HepG2 (cell line): ENCODE measurements around the gene ABHD17A. TPM values are rescaled to one million over a fixed set of nuclear protein-coding genes. Genes with fewer than 3 reads are reported as not detected.

Experiments used
- CEBPZ ChIP-seq: IDR thresholded peaks from 2 replicates; pipeline ENCODE4 v1.6.1; 2012; ENCODE audit warnings: low read length, improper control_type of control experiment
- E2F1 ChIP-seq: sonication (generic); formaldehyde crosslinking; IDR thresholded peaks from 2 replicates; pipeline ENCODE4 v1.5.0; 2020; ENCODE audit warnings: missing genetic modification reagents
- FOSL2 ChIP-seq: sonication (generic); formaldehyde crosslinking; IDR thresholded peaks from 2 replicates; pipeline ENCODE4 v1.4.0; 2020; ENCODE audit warnings: missing genetic modification reagents
- GPN1 ChIP-seq: sonication (generic); formaldehyde crosslinking; IDR thresholded peaks from 2 replicates; pipeline ENCODE4 v1.5.1; 2020; ENCODE audit warnings: missing genetic modification reagents, borderline replicate concordance
- PATZ1 ChIP-seq: sonication (generic); formaldehyde crosslinking; IDR thresholded peaks from 2 replicates; pipeline ENCODE4 v1.4.0; 2020; ENCODE audit warnings: missing genetic modification reagents
- SALL1 ChIP-seq: sonication (generic); formaldehyde crosslinking; IDR thresholded peaks from 2 replicates; pipeline ENCODE4 v1.8.0; 2022; ENCODE audit warnings: mild to moderate bottlenecking, missing genetic modification reagents
- ZNF101 ChIP-seq: sonication (generic); formaldehyde crosslinking; IDR thresholded peaks from 2 replicates; pipeline ENCODE4 v1.4.0; 2020; ENCODE audit warnings: mild to moderate bottlenecking, low read depth, missing genetic modification reagents, borderline replicate concordance
- ZNF205 ChIP-seq: IDR thresholded peaks from 2 replicates; pipeline ENCODE4 v1.6.1; 2018; ENCODE audit warnings: missing biosample characterization, missing genetic modification reagents
- ZNF362 ChIP-seq: sonication (generic); formaldehyde crosslinking; IDR thresholded peaks from 2 replicates; pipeline ENCODE4 v1.4.0; 2020; ENCODE audit warnings: missing genetic modification reagents, mild to moderate bottlenecking, borderline replicate concordance
- ZNF572 ChIP-seq: sonication (generic); formaldehyde crosslinking; IDR thresholded peaks from 2 replicates; pipeline ENCODE4 v1.5.1; 2020; ENCODE audit warnings: mild to moderate bottlenecking, missing genetic modification reagents
- ZNF772 ChIP-seq: sonication (generic); formaldehyde crosslinking; IDR thresholded peaks from 2 replicates; pipeline ENCODE4 v1.5.0; 2020; ENCODE audit warnings: mild to moderate bottlenecking, missing genetic modification reagents
- polyA plus RNA-seq, 8 experiments: library from polyadenylated mRNA; depleted of rRNA in 3 of 8; stranded (reverse) in 7 of 8; unstranded in 1 of 8; fragments of >200 nt; fragmentation: Illumina TruSeq in 4 of 8; extraction: Trizol in 4 of 8; gene quantifications; 2 replicates each; pipeline versions ENCODE4 v1.2.1 to v1.2.3, GENCODE V29; 2011 to 2016; ENCODE audit warnings: low read depth in 4 of 8, missing spikeins in 1 of 8, mixed read lengths in 1 of 8; ENCODE audit not compliant: insufficient read depth in 1 of 8
- total RNA-seq, 5 experiments: library from RNA; depleted of rRNA; stranded (reverse); fragments of >200 nt; fragmentation: Illumina TruSeq; extraction: Trizol; gene quantifications; 2 replicates each; pipeline ENCODE4 v1.2.3, GENCODE V29; 2016; ENCODE audit warnings: low read depth in 1 of 5
- TF ChIP-seq, protein P1 (sequence below): IDR thresholded peaks from 2 replicates; pipeline ENCODE4 v1.4.0; 2020; ENCODE audit warnings: mild to moderate bottlenecking, missing genetic modification reagents
- TF ChIP-seq, protein P2 (sequence below): sonication (generic); IDR thresholded peaks from 2 replicates; pipeline ENCODE4 v1.6.1; 2016; ENCODE audit warnings: low read depth, borderline replicate concordance

The ABHD17A gene
- total and polyA plus RNA-seq, 2 of the 13 experiments (the other 11 are each of a cell fraction or from before 2014, with no cell fraction given) = 27.7 to 40.8 TPM

DNA sequence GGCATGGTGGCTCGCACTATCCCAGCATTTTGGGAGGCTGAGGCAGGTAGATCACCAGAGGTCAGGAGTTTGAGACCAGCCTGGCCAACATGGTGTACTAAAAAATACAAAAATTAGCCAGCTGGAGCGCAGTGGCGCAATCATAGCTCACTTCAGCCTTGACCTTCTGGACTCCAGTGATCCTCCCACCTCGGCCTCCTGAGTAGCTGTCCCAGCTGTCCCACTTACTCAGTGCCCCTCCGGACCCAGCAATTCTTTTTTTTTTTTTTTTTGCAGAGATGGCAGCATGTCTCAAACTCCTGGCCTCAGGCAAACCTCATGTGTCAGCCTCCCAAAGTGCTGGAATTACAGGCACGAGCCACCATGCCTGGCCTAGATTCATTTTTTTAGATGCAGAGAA is 17.6 kb upstream of the ABHD17A start (continued):
- TF ChIP-seq, protein P1, sequence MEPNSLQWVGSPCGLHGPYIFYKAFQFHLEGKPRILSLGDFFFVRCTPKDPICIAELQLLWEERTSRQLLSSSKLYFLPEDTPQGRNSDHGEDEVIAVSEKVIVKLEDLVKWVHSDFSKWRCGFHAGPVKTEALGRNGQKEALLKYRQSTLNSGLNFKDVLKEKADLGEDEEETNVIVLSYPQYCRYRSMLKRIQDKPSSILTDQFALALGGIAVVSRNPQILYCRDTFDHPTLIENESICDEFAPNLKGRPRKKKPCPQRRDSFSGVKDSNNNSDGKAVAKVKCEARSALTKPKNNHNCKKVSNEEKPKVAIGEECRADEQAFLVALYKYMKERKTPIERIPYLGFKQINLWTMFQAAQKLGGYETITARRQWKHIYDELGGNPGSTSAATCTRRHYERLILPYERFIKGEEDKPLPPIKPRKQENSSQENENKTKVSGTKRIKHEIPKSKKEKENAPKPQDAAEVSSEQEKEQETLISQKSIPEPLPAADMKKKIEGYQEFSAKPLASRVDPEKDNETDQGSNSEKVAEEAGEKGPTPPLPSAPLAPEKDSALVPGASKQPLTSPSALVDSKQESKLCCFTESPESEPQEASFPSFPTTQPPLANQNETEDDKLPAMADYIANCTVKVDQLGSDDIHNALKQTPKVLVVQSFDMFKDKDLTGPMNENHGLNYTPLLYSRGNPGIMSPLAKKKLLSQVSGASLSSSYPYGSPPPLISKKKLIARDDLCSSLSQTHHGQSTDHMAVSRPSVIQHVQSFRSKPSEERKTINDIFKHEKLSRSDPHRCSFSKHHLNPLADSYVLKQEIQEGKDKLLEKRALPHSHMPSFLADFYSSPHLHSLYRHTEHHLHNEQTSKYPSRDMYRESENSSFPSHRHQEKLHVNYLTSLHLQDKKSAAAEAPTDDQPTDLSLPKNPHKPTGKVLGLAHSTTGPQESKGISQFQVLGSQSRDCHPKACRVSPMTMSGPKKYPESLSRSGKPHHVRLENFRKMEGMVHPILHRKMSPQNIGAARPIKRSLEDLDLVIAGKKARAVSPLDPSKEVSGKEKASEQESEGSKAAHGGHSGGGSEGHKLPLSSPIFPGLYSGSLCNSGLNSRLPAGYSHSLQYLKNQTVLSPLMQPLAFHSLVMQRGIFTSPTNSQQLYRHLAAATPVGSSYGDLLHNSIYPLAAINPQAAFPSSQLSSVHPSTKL (CRISPR knock-in tag) = peak; percentile 50
- TF ChIP-seq ZNF362 (CRISPR knock-in tag) = peak; percentile 84
- TF ChIP-seq PATZ1 = peak; percentile 50; the same call in 1 of the 2 replicates
- TF ChIP-seq CEBPZ = no peak
- TF ChIP-seq ZNF572 (CRISPR knock-in tag) = no peak
- TF ChIP-seq SALL1 (CRISPR knock-in tag) = peak; percentile 73
- no peak for TF ChIP-seq GPN1 (CRISPR knock-in tag)
- TF ChIP-seq ZNF101 (CRISPR knock-in tag) = no peak
- peak; percentile 42; the same call in 1 of the 2 replicates for TF ChIP-seq ZNF772 (CRISPR knock-in tag)
- no peak for TF ChIP-seq ZNF205 (CRISPR knock-in tag)
- TF ChIP-seq, protein P2, sequence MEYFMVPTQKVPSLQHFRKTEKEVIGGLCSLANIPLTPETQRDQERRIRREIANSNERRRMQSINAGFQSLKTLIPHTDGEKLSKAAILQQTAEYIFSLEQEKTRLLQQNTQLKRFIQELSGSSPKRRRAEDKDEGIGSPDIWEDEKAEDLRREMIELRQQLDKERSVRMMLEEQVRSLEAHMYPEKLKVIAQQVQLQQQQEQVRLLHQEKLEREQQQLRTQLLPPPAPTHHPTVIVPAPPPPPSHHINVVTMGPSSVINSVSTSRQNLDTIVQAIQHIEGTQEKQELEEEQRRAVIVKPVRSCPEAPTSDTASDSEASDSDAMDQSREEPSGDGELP = peak; percentile 92
- TF ChIP-seq E2F1 (CRISPR knock-in tag) = 0 out of 2 replicates have a peak, but pooled peaks have one; percentile 29
- TF ChIP-seq FOSL2 = peak; percentile 22; the same call in 1 of the 2 replicates
